ENCODE measurements around the gene JAKMIP1. TPM values are rescaled to one million over a fixed set of nuclear protein-coding genes. Genes with fewer than 3 reads are reported as not detected.

The JAKMIP1 gene
- total RNA-seq, 1 experiment from 2014 or later = not detected

- no peaks in the 10 kb centered on the region for H3K36me3 ChIP-seq (ENCODE audit: control insufficient read depth, insufficient read depth, low read length)
- no peak overlapping the region for H3K4me3 ChIP-seq (ENCODE audit: low read depth in 2 of 2, low read length in 2 of 2)
- ATAC-seq = no peak
- CTCF ChIA-PET = interaction anchor here (1.5 kb wide), 1 partner anchor 16 kb away, joined by 4 read pairs; no protein-coding TSS in a partner anchor
- H3K9me3 ChIP-seq (ENCODE audit: control insufficient read depth, insufficient read depth, low read depth, low read length) = no peaks in the 10 kb centered on the region
- no peaks in the 10 kb centered on the region for H3K27me3 ChIP-seq (ENCODE audit: control insufficient read depth, insufficient read depth, low read length)
- no peak overlapping the region for H3K27ac ChIP-seq (ENCODE audit: low read length)
- BruUV-seq (replicated peaks) = no TSS peak
- intact Hi-C loops (cut with micrococcal nuclease; ENCODE audit: unreplicated experiment) (no loop called here), in situ Hi-C loops (cut with HindIII; ENCODE audit: low pct_unique_long_range_greater_than_20kb, low sequenced_read_pairs) (no loop called here)
- TF ChIP-seq CTCF (IDR thresholded peaks at IDR 0.05) = no peak
- no peak for TF ChIP-seq POLR2AphosphoS5 (IDR thresholded peaks at IDR 0.05; ENCODE audit: low read depth, low read length)
- TF ChIP-seq TCF7L2 (IDR thresholded peaks at IDR 0.05; ENCODE audit: low read depth, low read length) = no peak
- H3K4me1 ChIP-seq (ENCODE audit: control insufficient read depth, insufficient read depth, low read length) = no peaks in the 10 kb centered on the region
- POLR2A ChIA-PET = no interaction called here
- no peak for DNase-seq (ENCODE audit: low read depth, low spot score)
These were observed 34.7 kb upstream of the JAKMIP1 start for GRCh38 chr4:6235012-6235411.

DNA sequence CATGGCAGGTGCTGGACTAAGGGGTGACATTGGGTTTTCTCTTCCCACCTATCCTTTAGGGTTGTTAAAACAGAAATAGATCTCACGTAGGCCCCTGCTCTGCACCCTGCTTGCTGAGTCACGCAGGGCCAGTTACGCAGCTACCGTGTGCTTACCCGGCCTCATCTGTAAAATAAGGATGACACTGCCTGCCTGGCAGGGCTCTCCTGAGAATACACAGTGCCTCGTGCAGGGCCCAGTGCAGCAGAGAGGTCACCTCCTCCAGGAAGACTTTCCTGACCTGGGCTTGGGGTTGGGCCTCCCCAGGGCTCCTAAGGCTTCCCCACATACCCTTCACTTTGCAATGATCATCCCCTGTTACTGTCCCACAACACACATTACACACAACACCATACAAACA is 33.6 kb upstream of the JAKMIP1 start:
- ATAC-seq (no peak), DNase-seq (ENCODE audit: low read depth, low spot score) (no peak)
- Histone ChIP-seq H3K4me3 (ENCODE audit: low read depth in 2 of 2, low read length in 2 of 2) (no peak overlapping the region), H3K27me3 (ENCODE audit: control insufficient read depth, insufficient read depth, low read length) (no peaks in the 10 kb centered on the region), H3K27ac (ENCODE audit: low read length) (no peak overlapping the region), H3K36me3 (ENCODE audit: control insufficient read depth, insufficient read depth, low read length) (no peaks in the 10 kb centered on the region), H3K9me3 (ENCODE audit: control insufficient read depth, insufficient read depth, low read depth, low read length) (no peaks in the 10 kb centered on the region), H3K4me1 (ENCODE audit: control insufficient read depth, insufficient read depth, low read length) (no peaks in the 10 kb centered on the region)
- in situ Hi-C loops (cut with HindIII; ENCODE audit: low pct_unique_long_range_greater_than_20kb, low sequenced_read_pairs) (no loop called here), intact Hi-C loops (cut with micrococcal nuclease; ENCODE audit: unreplicated experiment) (no loop called here)
- ChIA-PET POLR2A (no interaction called here), CTCF (no interaction called here)
- TF ChIP-seq POLR2AphosphoS5 (IDR thresholded peaks at IDR 0.05; ENCODE audit: low read depth, low read length) (no peak), TCF7L2 (IDR thresholded peaks at IDR 0.05; ENCODE audit: low read depth, low read length) (no peak), CTCF (IDR thresholded peaks at IDR 0.05) (no peak), REST (IDR thresholded peaks at IDR 0.05; ENCODE audit: insufficient read depth in 1 of 2, low read depth in 2 of 2, low read length in 1 of 2) (no peak), SIN3A (IDR thresholded peaks at IDR 0.05; ENCODE audit: borderline replicate concordance, insufficient read depth, low read depth, low read length) (no peak)
- no TSS peak for BruUV-seq (replicated peaks)
